Uterus (tissue), 4 donors: ENCODE results near the gene RASAL1. TPM values are rescaled to one million over a fixed set of nuclear protein-coding genes. Genes with fewer than 3 reads are reported as not detected.

Experiments used
- DNase-seq, 2 donors: peaks; one replicate each; pipeline ENCODE4 v3.0.0-alpha.2; 2019 to 2020
- H3K27ac ChIP-seq, 2 donors: fragments of 200-600 bp; sonication (generic); 1 replicate in 1 of 2; 2 replicates in 1 of 2; pipeline ENCODE4 v1.5.1; 2016 to 2018
- H3K27me3 ChIP-seq, 2 donors: fragments of 200-600 bp; sonication (generic); one replicate each; pipeline ENCODE4 v1.5.1; 2018 to 2019; ENCODE audit warnings: control low read depth in 1 of 2
- H3K36me3 ChIP-seq, 2 donors: fragments of 200-600 bp; sonication (generic); one replicate each; pipeline ENCODE4 v1.5.1; 2019; ENCODE audit warnings: control low read depth in 1 of 2
- H3K4me1 ChIP-seq, 2 donors: fragments of 200-600 bp; sonication (generic); one replicate each; pipeline ENCODE4 v1.5.1; 2018 to 2019; ENCODE audit warnings: control low read depth in 1 of 2
- H3K4me3 ChIP-seq, 2 donors: fragments of 200-600 bp; sonication (generic); 1 replicate in 1 of 2; 2 replicates in 1 of 2; pipeline ENCODE4 v1.5.1; 2018 to 2019; ENCODE audit warnings: mild to moderate bottlenecking in 1 of 2
- H3K9me3 ChIP-seq, 2 donors: fragments of 200-600 bp; sonication (generic); one replicate each; pipeline ENCODE4 v1.5.1; 2019; ENCODE audit warnings: control low read depth in 1 of 2
- CTCF ChIP-seq, 4 experiments: fragments of 200-600 bp in 2 of 4; fragments of 450-650 bp in 2 of 4; sonication (generic) in 2 of 4; IDR thresholded peaks; one replicate each; pipeline ENCODE4 v1.5.1; 2016 to 2019; ENCODE audit warnings: antibody characterized with exemption in 4 of 4, mild to moderate bottlenecking in 2 of 4, moderate library complexity in 1 of 4
- POLR2A ChIP-seq, 2 donors: fragments of 450-650 bp; IDR thresholded peaks; one replicate each; pipeline ENCODE4 v1.6.1; 2016; ENCODE audit warnings: antibody characterized with exemption in 2 of 2, mild to moderate bottlenecking in 1 of 2, moderate library complexity in 1 of 2
- intact Hi-C: fragments of 100-400 bp; cut with DNase I; formaldehyde crosslinking; loops from one replicate; pipeline ENCODE4 v1.15.1; 2023; ENCODE audit warnings: low total_unique reads
- total RNA-seq, 4 donors: library from RNA; depleted of rRNA in 3 of 4; stranded (reverse); fragments of >200 nt in 3 of 4; gene quantifications; one replicate each; pipeline versions ENCODE4 v1.1.0 to v1.2.4, GENCODE V29; 2014 to 2023
- donor health status: DM: yes; HTN: yes; CAD: no.

The RASAL1 gene
- total RNA-seq, 4 donors from 2014 or later = 6.8 TPM; not detected in 3

GRCh38 chr12:113109872-113110599 is 25.5 kb downstream of the RASAL1 start:
- H3K9me3 ChIP-seq = no peaks in the 10 kb centered on the region
- no peak overlapping the region for H3K4me3 ChIP-seq
- no peak overlapping the region for H3K27ac ChIP-seq
- no peaks in the 10 kb centered on the region for H3K27me3 ChIP-seq
- no peaks in the 10 kb centered on the region for H3K4me1 ChIP-seq
- H3K36me3 ChIP-seq = no peaks in the 10 kb centered on the region
- TF ChIP-seq POLR2A (IDR thresholded peaks at IDR 0.05) (no peak), CTCF (IDR thresholded peaks at IDR 0.05) (no peak)
- intact Hi-C loops = no loop called here
- no peak for DNase-seq

GRCh38 chr12:113109360-113109759 is 26.2 kb downstream of the RASAL1 start:
- H3K4me1 ChIP-seq = no peaks in the 10 kb centered on the region
- no peak for DNase-seq
- H3K36me3 ChIP-seq = no peaks in the 10 kb centered on the region
- H3K9me3 ChIP-seq = no peaks in the 10 kb centered on the region
- H3K4me3 ChIP-seq = no peak overlapping the region
- intact Hi-C loops = no loop called here
- no peak overlapping the region for H3K27ac ChIP-seq
- no peak for TF ChIP-seq CTCF (IDR thresholded peaks at IDR 0.05)
- no peak for TF ChIP-seq POLR2A (IDR thresholded peaks at IDR 0.05)
- no peaks in the 10 kb centered on the region for H3K27me3 ChIP-seq

DNA sequence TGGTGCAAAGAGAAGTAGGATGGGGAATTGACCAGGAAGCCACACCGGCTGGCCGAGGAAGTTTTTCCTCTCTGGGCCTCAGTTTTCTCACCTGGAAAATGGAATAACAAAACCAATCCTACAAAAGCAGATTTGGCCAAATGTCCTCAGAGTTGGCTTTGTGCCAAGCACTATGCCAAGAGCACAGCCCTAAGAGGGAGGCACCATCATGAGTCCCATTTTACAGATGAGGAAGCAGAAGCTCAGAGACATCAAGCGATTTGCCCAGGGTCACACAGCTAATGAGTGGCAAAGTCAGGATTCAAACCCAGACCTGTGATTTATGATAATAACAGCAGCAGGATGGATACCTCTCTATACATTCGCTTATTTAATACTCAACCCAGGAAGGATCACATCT is 27.3 kb downstream of the RASAL1 start:
- Histone ChIP-seq H3K4me1 (no peaks in the 10 kb centered on the region), H3K36me3 (no peaks in the 10 kb centered on the region), H3K27me3 (peaks cover 0 to 7% of the 10 kb centered on the region in 2 donors), H3K4me3 (no peak overlapping the region), H3K27ac (no peak overlapping the region), H3K9me3 (no peaks in the 10 kb centered on the region)
- TF ChIP-seq POLR2A (IDR thresholded peaks at IDR 0.05) = no peak
- TF ChIP-seq CTCF (IDR thresholded peaks at IDR 0.05) = no peak
- DNase-seq = no peak
- intact Hi-C loops = no loop called here

DNA sequence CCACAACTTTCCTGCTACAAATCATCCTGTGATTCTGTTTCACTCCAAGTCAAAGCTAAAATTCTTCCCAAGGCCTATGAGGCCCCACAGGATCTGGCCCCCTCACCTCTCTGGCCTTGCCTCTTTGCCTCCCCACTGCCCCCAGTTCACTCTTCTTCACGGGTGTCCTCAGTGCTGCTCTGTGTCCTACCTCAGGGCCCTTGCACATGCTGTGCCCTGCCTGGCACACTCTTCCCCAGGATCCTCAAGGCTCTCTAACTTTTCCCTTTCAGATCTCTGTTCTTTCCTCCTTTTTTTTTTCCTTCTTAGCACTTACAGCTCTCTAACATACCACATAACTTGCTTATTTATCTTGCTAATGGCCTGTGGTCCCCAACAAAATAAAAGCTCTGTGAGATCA is 29.2 kb downstream of the RASAL1 start:
- H3K36me3 ChIP-seq = no peaks in the 10 kb centered on the region
- no peaks in the 10 kb centered on the region for H3K9me3 ChIP-seq
- intact Hi-C loops = no loop called here
- no peak for DNase-seq
- no peak overlapping the region for H3K27ac ChIP-seq
- H3K27me3 ChIP-seq = peaks cover 0 to 7% of the 10 kb centered on the region in 2 donors
- no peaks in the 10 kb centered on the region for H3K4me1 ChIP-seq
- H3K4me3 ChIP-seq = no peak overlapping the region
- TF ChIP-seq POLR2A (IDR thresholded peaks at IDR 0.05) = no peak
- TF ChIP-seq CTCF (IDR thresholded peaks at IDR 0.05) = no peak

DNA sequence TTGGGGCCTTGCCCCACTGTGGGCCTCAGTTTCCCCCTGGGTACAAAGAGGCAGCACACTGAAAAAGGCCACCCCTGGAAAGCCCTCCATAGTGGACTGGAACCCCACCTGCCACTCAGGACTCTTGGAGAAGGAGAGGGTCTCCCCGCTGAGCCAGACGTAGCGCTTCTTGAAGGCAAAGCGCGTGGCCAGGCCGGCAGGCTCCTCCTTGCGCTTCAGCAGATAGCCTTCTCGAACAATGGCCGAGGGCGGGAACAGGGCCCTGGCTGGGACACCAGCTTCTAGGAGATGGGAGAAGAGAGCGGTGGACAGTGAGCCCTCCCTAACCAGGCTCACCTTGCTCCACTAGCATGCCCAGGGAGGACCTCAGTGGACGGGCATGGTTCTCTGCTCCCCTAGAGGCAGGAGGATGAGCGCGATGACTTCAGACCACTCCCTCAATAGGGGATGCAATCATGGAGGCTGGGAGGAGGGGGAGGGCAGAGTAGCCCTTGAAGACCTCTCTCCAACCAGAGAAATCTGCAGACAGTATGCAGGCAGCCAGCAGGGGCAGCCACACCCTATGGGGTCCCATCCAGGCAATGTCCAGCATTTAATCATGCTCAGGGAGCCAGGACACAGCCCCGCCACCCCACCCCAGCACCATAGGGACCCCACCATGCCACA is 29.8 kb downstream of the RASAL1 start:
- H3K27ac ChIP-seq = no peak overlapping the region
- DNase-seq = no peak
- no peaks in the 10 kb centered on the region for H3K4me1 ChIP-seq
- TF ChIP-seq CTCF (IDR thresholded peaks at IDR 0.05) = no peak
- no peak for TF ChIP-seq POLR2A (IDR thresholded peaks at IDR 0.05)
- H3K27me3 ChIP-seq = peaks cover 0 to 7% of the 10 kb centered on the region in 2 donors
- intact Hi-C loops = no loop called here
- H3K9me3 ChIP-seq = no peaks in the 10 kb centered on the region
- no peaks in the 10 kb centered on the region for H3K36me3 ChIP-seq
- H3K4me3 ChIP-seq = no peak overlapping the region
